OCI-LY3 (cell line): ENCODE results near the gene NAA16.

Source experiments
- CTCF ChIP-seq: fragments of 200-600, 300-600 bp; sonication (generic); IDR thresholded peaks from 2 replicates; pipeline ENCODE4 v1.5.1; 2014; ENCODE audit warnings: antibody characterized with exemption, low read length, low read depth
- EZH2phosphoT487 ChIP-seq: fragments of 200-600 bp; shearing (Covaris generic); IDR thresholded peaks from 2 replicates; pipeline ENCODE4 v1.6.1; 2018; ENCODE audit warnings: antibody characterized with exemption, mixed run types, low read depth

GRCh38 chr13:41388143-41388881 lies 77.2 kb downstream of the NAA16 start:
- TF ChIP-seq CTCF (no peak), EZH2phosphoT487 (no peak)
